ENCODE results near the gene PPP1R3A.

DNA sequence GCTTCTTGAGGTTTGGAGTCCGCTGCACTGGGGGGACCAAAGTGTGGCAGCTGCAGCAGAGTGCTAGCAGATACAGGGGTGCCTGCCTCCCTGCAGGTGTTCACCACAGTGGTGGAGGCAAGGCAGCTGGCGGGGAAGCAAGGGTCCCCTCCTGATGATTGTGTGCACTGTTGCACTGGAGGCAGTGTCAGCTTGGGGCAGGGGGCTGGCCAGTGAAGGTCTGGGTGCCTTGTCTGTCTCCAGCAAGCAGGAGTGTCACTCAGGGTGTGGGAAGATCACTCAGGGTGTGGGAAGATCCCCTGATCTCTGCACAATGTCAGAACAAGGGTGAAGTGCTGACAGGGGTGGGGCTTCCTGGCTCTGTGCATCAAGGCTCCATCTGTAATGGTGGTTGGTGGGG is 36.3 kb upstream of the PPP1R3A start:
- TF ChIP-seq POLR2A (IDR thresholded peaks at IDR 0.05), result no peak
- TF ChIP-seq, protein P1, sequence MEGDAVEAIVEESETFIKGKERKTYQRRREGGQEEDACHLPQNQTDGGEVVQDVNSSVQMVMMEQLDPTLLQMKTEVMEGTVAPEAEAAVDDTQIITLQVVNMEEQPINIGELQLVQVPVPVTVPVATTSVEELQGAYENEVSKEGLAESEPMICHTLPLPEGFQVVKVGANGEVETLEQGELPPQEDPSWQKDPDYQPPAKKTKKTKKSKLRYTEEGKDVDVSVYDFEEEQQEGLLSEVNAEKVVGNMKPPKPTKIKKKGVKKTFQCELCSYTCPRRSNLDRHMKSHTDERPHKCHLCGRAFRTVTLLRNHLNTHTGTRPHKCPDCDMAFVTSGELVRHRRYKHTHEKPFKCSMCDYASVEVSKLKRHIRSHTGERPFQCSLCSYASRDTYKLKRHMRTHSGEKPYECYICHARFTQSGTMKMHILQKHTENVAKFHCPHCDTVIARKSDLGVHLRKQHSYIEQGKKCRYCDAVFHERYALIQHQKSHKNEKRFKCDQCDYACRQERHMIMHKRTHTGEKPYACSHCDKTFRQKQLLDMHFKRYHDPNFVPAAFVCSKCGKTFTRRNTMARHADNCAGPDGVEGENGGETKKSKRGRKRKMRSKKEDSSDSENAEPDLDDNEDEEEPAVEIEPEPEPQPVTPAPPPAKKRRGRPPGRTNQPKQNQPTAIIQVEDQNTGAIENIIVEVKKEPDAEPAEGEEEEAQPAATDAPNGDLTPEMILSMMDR (IDR thresholded peaks at IDR 0.05), result no peak

Data from ovary (tissue), 3 donors.